Non-pigmented ciliary epithelial cell (primary cell): ENCODE results near the gene GINS1.

ENCODE experiments used
- DNase-seq: peaks from one replicate; pipeline ENCODE4 v3.0.0-alpha.2; 2010; ENCODE audit warnings: low read depth

The GINS1 gene

DNA sequence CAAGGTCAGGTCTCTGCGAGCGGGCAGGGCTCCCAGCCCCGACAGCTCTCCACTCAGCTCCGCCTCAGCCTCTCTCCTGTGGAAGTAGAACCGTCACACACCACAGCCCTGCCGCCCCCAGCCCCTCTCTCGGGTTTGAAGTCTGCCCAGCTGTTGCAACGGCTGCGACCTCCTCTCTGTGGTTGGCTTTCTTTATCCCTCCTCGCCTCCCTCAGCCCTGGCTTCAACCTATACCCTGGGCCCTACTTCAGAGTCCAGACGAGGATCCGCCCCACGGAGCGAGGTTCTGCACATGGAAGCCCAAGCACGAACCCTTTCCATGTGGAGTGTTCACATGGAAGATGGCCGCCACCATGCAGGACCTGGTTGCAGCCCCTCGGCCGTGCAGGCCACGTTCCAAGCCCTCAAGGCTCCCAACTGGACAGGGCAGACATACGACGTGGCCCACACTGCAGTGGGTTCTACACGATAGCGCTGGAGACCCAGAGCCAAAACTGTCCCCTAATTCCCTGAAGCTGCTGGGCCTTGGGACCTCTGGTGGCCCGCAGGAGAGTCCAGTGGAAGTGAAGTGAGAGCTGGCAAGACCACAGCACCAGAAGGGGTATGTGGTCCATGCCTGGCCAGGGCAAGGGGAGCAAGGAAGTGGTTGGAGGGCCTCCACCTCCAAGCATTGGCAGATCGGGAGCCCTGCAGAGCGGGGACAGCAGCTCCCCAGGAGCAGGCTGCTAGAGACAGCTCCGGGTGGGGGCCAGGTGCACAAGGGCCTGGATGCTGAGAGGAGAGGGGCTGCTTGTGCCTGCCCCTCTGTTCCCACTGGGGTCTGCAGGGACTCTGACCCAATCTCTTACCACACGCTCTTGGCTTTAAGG, 69.8 kb downstream of the GINS1 start:
- DNase-seq, result no peak

- no peak for DNase-seq
Observed at GRCh38 chr20:25478889-25479568, 71.6 kb downstream of the GINS1 start.

GRCh38 chr20:25479638-25480037, 72.2 kb downstream of the GINS1 start:
- DNase-seq, result no peak

DNA sequence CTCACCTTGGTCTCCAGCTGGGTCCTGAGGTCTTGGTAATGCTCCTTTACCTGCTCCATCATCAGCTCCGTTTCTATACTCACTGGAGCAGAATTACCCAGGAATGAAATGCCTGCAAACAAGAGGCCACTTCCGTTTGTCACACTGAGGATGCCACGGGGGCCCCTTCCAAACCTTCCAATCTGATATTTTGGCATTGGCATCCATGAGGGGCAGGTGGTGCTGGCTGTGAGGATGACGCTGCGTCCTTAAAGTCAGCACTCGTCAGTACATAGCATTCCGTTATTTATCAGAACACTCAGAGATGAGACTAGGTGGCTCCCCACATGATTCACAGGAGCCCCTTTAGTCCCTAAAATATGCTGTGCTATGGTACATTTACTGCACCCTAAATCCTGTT, 72.7 kb downstream of the GINS1 start:
- no peak for DNase-seq

DNA sequence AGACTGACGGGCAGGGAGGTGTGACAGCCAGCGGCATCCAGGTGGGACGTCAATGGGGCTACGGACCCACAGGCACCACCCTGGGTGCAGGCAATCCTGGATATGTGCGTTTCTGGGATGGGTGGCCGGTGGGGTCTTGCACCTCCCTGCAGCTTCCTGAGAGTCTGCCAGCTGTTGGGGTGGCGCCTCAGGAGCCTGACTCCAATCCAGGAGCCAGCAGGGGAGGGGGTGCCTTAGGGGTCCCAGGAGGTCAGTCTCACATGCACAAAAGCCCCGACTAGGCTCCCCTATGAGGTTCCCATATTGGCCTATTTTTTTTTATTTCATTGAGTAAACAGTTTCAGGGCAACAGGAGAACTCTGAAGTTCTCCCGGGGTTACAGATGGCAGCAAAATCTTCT, 73.3 kb downstream of the GINS1 start:
- no peak for DNase-seq

DNA sequence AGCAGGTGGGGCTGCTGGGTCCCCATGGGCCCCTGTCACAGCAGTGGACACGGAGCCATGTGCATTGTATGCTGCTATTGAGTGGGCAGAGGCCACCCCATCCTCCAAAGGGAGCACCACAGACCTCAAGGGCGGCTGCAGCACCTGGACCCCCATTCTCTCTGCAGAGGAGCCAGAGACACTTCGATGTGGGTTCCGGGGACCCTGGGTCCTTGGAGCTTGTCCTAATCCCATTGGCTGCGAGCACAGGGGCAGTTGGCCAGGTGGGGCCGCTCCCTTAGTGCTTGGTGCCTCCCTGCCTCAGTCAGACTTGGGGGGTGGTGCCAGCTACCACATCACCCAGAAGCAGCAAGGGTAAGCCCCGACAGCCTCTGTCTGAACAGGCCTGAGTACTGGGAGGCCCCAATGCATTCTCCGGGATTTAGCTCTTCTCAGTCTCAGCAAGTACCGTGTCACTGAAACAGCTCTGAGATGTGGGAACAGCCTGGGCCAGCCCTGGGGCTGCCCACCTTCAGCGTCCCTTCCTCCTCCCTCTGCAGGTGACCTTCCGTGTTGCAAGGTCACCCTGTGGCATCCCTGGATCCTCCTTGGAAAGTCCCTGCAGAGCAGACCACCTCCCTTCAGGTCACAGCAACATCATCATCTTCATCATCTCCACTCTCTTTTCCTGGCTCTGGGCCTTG, 73.9 kb downstream of the GINS1 start:
- no peak for DNase-seq

- DNase-seq, result no peak
Observed at GRCh38 chr20:25481918-25482253, 74.4 kb downstream of the GINS1 start.

GRCh38 chr20:25483431-25484132, 76.1 kb downstream of the GINS1 start:
- DNase-seq, result no peak

GRCh38 chr20:25484224-25484846, 76.9 kb downstream of the GINS1 start:
- no peak for DNase-seq

DNA sequence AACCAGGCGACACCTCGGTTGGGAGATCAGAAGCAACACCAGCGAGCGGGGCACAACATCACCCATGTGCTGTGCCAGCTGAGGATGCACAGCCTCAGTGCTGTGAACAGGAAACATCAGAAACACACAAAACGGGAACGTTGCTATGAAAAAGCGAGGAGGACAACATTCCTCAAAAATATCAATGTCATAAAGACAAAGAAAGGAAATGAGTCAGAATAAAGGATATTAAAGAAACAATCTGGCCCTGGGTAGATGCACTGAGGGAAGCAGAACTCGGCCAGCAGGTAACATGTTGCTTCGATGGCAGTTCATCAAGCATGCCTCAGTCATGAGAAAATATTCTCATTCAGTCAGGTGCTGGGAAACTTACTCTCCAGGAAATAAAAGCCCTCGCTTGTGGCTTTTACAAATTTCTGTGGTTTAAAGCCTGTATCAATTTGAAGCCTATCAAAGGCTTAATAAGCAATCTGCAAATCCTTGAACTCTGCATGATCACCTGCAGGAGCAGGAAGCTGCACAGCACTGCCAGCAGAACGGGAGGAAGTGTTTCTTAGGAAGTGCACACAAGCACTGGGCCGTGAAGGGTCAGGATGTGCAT, 77.5 kb downstream of the GINS1 start:
- no peak for DNase-seq

- DNase-seq, result no peak
Observed at GRCh38 chr20:25485872-25486271, 78.4 kb downstream of the GINS1 start.

DNA sequence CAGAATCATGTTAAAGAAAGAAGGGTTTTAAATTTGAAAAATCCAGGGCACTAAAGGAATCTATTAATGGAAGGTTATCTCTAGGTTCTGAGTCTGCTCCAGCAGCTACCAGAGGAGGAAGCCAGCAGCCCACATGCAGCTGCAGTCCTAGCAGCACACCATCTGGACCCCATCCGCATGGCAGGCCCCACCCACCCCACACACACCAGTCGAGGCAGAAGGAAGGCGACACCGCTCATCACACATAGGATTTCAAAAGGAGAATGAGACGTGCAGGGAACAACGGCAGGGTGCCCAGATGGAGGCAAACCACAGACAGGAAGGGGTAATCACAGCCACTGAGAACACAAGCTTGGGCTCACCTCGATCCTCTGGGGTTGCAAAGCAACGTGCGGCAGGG, 78.9 kb downstream of the GINS1 start:
- no peak for DNase-seq

DNA sequence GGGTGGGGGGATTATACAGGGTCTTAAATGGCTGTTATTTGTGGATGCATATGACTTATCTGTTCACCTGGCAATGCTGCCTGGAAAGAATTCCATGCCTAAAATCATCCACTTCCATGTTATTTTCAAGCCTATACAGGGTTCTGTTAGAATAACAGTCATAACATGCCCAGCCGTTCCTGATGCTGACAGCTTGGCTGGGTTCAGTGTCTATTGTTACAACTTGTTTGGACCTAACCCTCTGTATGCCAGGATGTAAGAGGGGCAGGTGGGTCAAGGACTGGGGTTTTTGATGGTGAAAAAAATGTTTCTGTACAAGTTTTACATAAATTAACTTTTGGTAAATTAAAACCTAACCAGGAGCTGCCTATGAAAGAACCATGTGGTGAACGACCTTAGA, 79.8 kb downstream of the GINS1 start:
- no peak for DNase-seq

- no peak for DNase-seq
Observed at GRCh38 chr20:25487975-25488374, 80.5 kb downstream of the GINS1 start.

DNA sequence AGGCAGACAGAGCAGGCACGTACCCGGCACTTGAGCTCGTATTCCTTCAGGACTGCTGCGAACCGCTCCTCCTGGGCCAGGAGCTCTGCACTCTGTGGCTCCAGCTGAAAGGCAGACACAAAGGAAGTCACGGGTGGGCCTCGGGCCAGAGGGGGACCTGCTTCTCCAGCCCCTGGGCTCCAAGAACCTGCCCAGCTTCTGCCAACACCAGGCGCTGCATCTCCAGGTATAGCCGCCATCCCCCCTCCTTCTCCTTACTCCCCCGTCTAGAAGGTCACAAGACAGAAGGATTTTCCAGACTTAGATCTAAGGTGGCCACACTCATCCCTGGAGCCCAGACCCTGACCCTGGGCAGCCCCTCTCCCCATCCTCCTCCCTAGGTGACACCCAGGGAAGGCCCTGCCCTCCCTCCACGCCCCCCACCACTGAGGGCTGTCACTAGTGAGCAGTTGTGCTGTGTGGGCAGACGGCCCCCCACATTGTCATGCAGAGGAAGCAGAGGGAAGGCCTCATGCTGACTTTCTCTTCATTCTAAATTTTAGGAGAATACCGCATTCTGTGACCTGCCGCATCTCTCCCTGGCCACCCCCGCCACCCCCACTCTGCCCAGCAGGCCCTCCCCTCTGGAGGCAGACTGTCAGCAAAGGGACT, 81.9 kb downstream of the GINS1 start:
- DNase-seq, result no peak

- no peak for DNase-seq
Observed at GRCh38 chr20:25490656-25491445, 83.4 kb downstream of the GINS1 start.

DNA sequence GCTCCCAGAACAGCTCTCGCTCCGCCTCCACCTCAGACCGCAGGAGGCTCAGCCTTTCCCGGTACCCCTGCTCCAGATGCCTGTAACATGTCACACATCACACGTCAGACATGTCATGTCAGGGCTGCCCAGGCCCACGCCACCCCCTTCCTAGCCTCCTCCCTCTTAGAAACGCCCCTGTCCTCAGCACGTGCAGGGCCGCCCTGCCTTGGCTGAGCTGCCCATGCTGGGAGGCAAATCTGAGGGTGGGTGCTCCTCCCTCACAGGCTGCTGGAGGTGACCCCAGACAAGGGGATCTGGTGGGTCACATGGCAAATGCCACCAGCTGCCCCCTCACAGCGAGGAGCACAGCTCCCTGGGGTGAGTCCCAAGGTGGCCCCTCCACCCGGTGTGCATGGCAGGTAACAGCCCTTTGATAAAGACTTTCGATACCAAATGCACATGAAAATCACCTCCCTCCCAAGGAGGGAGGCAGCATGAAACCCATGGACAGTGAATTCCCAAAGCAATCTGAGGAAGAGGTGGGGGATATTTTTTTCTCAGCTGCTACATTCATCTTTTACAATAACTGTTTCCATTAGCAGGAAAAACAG, 84.1 kb downstream of the GINS1 start:
- DNase-seq, result no peak

GRCh38 chr20:25493137-25493536, 85.7 kb downstream of the GINS1 start:
- DNase-seq, result no peak

DNA sequence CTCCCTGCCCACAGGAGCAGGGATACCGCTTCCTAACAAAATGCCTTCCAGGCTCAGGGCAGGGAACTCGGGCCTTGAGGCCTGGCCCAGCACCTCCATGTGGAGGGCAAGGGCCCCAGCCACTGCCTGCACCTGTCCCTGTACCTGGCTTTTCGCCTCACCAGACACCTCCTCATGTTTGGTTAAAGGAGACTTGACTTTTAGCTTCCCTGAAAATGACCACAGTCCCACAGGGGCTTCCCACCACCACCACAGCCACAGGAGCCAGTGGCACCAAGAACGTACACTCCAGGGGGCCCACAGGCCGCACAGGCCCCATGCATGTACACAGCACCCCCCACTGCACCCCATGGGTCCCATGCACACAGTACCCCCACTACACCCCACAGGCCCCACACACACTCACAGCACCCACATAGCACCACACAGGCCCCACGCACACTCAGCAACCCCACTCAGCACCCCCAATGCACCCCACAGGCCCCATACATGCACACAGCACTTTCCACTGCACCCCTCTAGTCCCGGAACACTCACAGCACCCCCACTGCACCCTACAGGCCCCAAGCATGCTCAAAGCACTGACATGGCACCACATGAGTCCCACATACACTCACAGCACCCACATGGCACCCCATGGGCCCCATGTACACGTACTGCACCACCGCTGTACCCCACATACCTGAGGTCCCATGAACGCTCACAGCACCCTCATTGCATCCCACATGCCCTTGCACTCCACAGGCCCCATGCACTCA, 86.5 kb downstream of the GINS1 start:
- DNase-seq, result no peak
